HG03520 (cell line): ENCODE measurements around the gene AIPL1.

Experiments used
- ATAC-seq: cut with Tn5 transposase; IDR thresholded peaks from one replicate; pipeline ENCODE4 v1.9.1; 2021; ENCODE audit warnings: mild to moderate bottlenecking, moderate library complexity; ENCODE audit not compliant: unreplicated experiment

AIPL1 gene

DNA sequence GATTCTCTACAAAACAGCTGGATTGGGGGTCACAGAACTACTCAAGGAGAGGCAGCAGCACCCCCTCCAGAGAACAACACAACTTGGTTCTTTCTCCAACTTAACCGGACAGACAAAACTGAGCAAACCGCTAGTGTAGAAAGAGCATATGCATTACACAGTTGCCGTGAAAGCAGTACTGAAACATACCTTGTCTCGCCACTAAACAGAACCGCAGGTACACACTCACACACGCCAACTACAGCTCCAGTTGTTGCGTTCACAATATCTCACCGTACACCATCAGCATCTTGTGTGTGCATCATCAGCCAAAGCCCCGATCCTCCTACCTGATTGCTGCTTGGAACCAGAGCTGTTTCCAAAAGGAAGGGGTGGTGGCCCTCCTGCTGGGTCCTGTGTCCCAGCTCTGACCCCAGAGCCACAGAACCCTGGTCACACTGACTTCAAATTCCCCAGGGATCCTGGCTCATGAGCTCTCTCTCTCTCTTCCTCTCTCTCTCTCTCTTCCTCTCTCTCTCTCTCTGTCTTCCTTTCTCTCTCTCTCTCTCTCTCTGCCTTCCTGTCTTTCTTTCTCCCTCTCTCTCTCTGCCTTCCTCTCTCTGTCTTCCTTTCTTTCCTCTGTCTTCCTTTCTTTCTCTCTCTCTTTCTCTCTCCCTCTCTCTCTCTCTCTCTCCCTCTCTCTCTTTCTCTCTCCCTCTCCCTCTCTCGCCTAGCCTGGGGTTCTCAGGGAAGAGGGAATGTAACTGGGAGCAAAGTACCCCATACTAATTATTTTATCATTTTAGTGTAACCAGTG lies 17.7 kb upstream of the AIPL1 start:
- ATAC-seq, result no peak

DNA sequence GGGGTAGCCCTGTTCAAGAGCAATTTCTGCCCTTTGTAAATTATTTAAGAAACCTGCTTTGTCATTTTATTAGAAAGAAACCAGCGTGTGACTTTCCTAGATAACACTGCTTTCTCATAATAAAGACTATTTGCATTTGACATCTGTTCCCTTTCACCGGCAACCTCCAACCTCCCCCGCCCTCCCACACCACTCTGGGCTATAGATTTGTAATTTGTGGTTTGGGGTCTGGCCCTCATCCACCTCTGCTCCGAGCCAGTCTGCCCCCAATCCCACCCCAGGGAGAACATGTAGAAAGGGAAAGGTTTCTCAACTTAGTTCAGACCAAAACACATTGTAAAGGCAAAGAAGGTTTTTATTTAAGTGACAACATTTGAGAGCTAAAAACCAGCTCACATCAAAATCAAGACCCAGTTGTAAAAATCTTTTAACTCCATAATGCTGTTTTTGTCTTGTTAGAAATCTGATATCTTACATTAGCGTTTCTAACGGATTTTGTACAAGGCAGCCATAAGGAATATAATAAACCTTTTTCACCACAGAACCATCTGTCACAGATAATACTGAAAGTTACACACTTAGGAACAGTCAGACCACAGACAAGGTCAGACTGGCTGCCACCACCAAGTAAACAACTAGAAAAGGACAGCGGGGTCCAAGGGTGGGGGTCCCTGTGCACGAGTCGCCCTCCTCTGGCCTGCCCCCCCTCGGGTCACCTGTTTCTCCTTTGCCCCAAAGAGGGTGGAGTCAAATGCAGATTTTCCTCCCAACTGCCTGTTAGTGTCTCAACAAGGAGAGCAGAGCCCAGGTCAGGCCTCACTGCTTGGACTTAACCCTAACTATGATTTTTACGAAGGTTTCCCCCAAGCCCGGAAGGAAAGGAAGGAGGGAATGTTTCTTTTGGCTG lies 16.3 kb upstream of the AIPL1 start:
- ATAC-seq, result no peak

DNA sequence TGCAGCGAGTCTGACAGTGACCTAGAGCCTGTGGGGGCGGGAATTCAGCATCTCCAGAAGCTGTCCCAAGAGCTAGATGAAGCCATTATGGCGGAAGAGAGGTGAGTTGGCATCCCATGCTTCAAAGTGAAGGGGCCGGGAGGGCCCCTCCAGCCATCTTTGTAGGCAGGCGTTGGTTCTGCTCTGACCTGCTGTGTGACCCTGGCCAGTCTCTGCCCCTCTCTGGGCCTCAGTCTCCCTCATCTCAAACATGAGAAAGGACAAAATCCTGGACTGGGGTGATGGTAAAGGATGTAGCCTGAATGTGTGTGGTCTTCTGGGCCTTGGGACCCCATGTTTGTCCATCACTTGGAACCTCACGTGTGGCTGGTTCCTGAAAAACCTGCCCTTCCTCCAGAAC lies 14.4 kb upstream of the AIPL1 start:
- ATAC-seq, result no peak

DNA sequence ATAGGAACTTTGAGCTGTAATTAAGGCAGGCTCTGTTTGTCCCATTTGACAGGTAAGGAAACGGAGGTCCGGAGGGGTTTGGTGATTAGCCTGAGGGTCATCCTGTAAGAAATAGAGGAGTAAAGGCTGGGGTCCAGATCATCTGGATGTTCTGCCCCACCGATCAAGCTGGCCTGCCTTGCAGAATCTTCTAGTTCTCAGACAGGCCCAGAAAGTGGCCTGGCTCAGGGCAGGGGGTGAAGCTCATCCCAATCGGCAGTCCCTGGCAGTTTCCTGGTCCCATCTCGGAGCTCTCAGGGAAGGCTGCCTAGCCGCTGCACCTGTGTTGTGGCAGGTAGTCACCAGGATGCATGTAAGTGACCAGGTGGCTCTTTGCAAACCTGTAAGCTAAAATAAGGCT lies 13.6 kb upstream of the AIPL1 start:
- ATAC-seq, result no peak

DNA sequence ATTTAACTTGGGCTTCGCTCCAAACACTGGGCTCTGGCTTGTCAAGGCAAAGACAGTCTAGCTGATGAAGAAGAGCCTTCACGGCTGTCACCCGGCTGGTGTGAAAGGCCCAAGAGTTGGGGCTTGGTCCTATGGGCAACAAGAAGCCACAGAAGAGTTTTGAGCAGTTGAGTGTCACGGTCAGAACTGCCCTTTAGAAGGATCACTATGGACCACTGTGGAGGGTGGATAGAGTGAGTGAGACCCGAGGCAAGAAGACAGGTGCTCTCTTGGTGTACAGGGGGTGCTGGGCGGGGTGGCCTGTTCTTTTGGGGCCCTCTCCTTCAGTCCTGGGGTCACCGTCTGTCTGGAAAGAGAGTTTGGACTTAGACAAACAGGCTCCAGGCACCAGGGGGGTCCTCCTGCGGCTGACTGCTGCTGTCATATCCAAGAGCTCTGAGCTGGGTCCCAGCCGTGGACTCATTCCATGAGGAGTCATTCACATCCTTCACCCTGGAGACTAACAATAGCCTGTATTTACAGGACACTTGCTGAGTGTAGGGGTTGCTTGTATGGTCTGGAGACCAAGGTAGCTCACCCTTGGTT lies 11.7 kb upstream of the AIPL1 start:
- no peak for ATAC-seq

DNA sequence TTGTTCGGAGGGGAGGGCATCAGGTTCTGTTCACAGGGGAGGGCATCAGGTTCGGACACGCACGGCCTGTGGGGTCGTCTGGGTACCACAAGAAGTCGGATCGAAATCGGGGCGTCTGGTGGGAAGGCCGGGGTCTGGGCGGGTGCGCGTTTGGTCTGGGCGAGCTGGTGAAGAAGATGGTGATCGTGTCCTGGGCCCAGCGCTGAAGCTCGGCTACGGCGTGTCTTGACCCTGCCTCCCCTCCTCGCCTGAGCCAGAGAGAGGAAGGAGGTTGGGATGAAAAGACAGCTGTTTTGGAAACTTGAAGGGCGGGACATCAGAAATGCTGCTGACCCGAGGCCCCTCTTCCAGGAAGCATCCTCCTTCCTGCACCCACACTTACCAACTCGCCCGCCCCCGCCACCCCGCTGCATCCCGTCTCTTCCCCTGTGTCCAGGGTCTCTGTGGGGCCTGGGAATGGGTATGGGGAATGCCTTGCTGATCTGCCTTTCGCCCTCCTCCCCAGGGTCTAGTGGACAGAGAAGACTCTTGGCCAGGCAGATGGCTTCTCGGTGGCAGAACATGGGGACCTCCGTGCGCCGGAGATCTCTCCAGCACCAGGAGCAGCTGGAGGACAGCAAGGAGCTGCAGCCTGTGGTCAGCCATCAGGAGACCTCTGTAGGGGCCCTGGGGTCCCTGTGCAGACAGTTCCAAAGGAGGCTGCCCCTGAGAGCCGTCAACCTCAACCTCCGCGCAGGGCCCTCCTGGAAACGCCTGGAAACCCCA lies 9.8 kb upstream of the AIPL1 start:
- ATAC-seq, result no peak

DNA sequence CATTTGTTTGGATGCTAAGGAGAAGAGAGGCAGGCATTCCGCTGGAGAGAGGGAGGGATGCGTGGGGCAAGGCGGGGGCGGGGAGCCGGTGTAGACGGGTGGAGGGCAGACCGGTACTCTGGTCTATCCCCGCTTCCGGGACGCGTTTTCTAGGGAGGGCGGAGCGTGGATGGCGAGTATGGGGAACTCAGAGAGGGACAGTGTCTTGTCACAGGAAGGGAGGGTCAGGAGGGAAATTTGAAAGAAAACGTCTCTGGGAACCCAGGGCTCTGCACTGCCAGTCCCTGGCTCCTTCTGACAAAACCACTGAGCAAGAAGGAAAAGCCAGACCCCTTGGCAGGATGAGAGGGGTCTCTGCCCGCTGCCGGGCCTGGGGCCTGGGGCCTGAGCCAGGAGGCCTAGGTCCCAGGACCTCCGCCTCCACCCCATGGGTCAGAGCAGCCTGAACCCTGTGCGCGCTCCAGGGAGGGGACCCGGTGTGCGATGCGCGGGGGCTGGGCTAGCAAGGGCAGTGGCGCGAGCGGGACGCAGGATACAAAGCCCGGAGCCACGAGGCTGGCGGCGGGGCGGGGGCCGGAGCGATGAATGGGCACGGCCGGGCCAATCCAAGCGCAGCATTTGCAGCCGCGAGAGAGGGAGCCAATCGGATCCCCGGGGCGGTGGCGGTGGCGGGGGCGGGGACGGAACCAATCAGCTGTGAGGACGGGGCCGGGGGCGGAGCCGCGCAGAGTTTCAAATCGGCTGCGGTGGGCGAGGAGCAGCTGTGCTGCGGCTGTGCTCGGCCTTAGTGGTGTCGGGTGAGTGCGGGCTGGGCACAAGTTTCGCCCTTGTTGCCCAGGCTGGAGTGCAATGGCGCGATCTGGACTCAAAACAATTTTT lies 9.0 kb upstream of the AIPL1 start, which contains the start of gene PIMREG:
TSS of gene PIMREG (plus strand) at position 764 of the 879 bp plus-strand sequence. CDS start 656 bp downstream, outside the sequence.
- peak; percentile 87 for ATAC-seq

DNA sequence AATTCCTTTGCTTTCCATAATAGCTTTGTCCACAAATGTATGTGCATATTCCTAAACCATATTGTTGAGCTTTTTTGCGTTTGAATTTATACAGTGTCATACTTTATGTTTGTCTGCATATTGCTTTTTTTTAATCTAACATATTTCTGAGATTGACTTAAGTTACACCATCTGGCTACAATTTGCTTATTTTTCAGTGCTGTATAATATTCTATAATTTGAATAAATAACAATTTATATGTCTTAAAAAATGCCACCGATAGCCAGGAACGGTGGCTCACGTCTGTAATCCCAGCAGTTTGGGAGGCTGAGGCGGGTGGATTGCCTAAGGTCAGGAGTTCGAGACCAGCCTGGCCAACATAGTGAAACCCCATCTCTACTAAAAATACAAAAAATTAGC lies 7.9 kb upstream of the AIPL1 start:
- no peak for ATAC-seq

DNA sequence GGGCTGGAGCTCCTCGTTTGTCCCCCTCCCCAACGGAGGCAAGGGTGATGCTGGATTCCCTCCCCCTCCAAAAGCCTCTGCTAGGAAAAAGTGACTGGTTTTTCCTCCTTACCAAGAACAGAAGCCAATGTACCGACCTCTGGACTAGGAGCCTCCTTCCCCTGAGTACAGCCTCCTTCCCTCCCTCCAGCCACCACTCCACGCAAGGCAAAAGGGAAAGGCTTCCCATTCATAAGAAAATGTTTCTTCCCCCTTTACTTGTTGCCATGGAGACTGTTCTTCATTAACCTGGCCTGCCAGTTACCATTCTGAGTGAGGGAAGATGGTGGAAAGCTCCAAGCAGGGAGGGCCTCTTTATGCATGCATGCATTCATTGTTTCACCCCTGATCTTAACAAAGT lies 5.0 kb upstream of the AIPL1 start:
- ATAC-seq, result no peak

DNA sequence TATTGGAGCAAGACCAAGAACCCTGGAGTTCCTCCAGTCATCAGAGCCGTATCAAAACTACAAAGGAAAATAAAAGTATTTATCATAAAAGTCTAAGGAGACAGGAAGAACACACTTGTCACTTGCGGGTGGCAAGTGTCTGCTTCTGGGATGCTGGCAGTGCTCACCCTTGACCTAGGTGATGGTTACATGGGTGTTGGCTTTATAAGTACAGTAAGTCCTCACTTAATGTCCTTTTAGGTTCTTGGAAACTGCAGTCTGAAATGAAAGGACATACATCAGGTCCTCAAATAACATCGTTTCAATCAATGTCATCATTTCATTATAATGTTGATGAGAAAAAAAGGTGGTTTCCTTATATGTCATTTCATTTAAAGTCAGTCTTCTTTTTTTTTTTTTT lies 3.0 kb upstream of the AIPL1 start:
- no peak for ATAC-seq

DNA sequence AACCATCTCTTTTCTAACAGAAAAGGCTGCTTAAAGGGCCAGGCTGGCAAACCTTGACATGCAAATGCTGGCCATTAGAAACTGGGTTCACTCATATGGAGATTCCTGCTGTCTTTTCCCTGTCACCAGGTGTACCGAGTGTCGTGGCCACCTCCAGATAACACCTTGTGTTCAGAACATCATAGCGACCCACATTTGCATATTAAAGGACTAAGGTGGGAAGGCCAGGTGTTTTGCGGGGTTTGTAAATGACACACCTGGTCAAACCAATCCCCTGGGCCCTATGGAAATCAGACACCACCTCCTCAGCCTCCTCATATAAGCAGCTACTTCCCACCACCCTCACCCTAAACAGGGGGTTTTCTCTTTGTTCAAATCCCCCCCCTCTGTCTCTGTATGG lies 2.5 kb upstream of the AIPL1 start:
- no peak for ATAC-seq

DNA sequence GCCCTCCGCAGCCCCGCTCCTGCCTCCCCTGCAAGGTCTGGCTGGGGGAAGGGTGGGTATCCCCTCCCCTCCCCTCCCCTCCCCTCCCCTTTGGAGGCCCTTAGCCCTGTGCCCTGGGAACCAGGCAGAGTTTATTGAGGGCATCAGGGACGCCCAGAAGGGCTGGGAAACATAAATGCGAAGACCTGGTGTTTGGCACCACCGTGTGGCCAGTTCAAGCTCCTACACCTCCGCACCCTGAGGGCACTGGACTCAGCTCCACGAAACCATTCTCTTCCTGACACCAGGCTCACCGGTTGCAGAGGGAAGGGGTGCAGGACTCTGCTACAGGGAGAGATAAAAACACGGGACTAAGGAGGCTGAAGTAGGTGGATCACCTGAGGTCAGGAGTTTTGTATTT lies 1.0 kb upstream of the AIPL1 start:
- no peak for ATAC-seq

DNA sequence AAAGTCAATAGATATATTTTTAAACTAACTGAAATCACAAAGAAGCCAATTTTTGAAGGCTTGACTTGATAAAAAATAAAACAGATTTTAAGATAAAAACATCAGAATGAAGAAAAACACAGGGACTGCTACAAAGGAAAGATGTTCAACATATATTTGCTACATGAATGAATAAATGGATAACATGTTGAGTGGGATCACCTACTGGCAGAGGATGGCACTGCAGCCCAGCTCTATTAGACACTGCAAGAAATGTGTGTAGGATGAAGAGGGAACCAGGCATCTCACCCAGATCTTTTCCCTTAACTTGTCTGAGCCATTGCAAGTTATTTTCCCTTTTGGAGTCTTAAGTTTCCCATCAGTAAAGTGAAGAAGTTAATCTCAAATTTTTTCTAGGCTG lies 4.2 kb downstream of the AIPL1 start:
- no peak for ATAC-seq

DNA sequence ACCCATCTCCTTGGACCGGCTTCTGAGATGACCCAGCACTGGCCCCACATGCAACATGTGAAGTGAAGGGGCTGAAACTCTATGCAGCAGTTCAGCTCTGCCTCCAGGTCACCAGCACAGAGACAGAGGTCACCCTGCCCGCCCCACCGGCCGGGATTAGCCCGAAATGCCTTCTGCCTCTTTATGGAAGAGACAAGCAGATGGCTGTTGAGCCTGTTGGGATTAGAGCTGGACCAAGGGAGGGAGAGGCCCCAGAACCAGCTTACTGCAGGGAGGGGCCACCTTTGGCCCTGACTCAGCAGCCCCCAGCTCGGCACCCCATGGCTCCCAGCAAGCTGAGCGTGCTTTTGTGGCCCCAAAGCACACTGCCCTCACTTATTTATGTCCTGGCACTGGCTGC lies 5.7 kb downstream of the AIPL1 start:
- no peak for ATAC-seq

DNA sequence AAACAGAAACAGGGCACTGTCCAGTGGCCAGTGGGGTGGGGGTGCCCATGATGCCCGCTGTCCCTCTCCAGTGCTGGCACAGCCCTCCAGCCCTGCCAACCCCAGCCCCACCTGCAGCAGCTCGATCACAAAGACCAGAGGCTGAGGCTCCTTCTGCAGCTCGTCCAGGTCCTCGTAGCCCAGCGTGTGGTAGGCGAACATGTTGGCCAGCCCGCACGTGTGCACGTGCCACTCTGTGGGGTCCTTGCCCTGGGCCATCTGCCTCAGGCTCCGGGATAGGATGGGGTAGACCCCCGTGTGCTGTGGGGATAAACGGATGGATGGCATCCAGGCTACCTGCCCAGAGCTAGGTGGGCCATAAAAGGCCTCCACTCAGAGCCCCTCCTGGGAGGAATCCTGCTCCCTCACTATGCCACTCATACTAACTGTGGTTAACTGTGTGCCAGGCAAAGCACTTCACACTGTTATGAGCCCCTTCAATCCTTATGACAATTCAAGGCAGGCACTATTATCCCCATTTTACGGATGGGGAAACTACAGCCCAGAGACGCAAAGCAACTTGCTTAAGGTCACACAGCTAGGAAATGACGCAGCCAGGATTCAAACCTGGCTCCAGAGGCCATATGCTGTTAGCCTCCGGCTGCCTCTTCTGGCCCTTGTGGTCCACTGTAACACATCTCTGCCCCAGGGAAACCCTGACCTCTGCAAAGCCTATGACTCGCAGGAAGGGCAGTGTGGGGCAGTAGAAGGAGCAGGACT lies 6.5 kb downstream of the AIPL1 start:
- ATAC-seq, result no peak

DNA sequence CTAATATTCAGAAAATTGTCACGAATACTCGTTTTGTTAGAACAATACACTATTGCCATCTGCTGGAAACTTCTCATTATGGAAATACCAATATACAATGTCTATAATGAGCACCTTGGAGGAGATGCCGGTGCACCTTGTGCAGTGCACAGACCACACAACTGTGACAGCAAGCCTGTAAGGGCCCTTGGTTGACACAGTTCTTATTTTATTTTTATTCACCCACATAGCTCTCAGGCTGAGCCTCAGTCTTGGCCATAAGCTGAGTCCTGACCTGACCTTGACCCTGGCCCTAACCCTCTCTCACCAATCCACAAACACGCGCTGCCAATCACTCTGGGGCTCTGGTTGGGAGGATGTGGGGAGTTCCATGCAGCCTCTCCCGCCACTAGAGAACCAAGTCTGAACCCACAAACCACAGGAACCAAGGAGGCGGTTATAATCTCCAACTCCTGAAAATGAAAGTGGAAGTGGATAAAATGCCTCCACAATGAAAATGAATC lies 7.6 kb downstream of the AIPL1 start:
- no peak for ATAC-seq

DNA sequence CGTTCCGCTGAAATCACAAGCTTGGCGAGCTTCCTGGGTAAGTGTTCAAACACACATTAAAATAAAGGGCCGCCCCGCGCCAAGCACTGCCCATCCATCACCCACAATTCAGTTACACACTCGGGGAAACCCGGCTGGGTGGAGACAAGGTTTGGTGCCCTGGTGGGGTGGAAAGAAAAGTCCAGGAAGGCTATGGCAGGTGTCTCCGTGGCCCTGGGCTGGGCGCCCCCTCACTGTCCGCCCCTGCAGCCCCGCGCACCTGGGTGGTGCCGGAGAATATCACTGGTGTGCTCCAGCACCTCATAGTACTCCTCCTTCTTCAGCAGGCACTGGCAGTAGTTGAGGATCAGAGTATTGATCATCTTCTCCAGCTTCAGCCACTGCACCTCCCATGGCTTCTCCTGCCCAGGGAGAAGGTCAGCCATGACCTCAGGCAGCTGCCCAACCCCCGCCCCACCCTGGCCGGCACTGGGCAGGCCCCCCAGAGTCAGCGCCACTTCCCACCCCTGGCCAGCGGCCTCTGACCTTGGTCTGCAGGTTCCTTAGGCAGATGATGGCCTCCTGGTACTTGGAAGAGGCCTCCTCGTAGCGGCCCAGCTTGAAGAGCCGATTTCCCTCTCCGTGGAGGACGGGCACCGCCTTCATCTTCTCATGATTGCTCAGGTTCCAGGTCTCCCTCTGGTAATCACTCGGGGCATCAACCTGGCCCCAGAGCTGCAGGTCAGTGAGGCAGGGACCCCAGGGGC lies 8.4 kb downstream of the AIPL1 start:
- ATAC-seq, result no peak

DNA sequence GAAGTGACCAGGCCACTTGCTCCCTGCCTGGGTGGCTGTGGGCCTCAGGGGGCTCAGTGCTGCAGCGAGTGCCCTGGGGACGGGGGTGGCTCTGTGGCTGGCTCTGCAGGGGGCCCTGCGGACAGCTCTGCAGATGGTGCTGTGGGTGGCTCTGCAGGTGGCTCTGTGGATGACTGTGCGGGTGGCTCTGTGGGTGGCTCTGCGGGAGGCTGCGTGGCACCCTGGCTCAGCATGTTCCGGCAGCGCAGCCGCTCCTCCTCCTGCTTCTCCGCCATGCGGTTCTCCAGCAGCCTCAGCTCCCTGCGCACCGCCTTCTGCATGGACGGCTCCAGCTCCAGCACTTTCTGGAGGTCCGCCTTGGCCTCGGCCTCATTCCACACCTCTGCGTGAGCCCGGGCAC lies 9.5 kb downstream of the AIPL1 start:
- no peak for ATAC-seq
